ENCODE results near the gene MPO.
A peak's percentile ranks its signal among the peaks of the same experiment; 100 is the strongest.

Gene MPO

DNA sequence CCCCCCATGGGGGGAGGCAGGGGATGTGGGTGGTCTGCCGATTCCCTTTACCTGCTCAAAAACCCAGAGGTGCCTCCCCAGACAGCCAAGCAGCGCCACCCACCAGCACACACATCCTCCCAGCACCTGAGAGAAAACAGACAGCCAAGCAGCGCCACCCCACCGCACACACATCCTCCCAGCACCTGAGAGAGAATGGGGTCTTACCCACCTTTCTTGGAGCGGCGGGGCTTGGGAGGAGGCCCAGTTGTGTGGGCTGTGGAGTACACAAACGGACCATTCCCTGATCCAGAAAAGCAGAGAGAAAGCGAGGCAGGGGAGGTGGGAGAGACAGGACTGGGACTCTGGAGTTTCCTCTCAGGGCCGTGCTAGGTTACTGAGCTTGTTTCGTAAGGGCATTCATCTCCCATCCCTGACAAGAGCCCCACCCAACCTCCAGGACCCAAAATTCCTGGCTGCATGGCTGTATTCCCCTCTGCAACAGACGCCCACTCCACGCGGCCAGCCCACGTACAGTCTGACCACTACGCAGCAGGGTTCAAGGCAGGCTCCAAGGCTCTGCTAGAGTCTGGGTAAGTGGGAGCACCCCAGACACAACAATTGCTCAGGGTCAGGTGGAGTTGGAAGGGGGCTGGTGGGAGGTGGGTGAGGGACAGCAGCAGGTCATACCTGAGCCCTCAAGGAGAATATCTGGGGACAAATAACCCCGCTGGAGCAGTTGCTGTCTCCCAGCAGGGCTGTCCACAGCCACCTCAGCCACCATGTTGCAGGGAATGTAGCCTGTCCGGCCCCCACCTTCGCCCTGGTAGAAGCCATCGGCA is 25.6 kb upstream of the MPO start:
- DNase-seq (ENCODE audit: low spot score) = no peak

DNA sequence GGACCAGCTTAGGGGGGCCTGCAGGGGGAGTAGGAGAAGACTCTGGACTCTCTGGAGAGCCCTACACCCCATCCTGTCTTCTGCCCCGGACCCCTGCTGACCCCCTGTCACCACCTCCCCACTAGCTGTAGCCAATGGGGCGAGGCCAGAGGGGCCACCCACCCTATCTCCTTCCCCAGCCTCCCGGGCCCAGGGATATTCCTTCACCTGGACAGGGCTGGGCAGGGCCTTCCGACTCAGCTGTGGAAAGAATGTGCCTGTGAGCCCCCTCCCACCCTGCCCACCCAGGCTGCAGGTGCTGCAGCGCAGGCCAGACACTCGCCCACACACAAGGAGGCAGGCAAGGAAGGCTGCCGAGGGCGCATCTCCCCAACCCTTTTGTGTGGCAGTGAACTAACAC is 24.9 kb upstream of the MPO start:
- no peak for DNase-seq (ENCODE audit: low spot score)

DNA sequence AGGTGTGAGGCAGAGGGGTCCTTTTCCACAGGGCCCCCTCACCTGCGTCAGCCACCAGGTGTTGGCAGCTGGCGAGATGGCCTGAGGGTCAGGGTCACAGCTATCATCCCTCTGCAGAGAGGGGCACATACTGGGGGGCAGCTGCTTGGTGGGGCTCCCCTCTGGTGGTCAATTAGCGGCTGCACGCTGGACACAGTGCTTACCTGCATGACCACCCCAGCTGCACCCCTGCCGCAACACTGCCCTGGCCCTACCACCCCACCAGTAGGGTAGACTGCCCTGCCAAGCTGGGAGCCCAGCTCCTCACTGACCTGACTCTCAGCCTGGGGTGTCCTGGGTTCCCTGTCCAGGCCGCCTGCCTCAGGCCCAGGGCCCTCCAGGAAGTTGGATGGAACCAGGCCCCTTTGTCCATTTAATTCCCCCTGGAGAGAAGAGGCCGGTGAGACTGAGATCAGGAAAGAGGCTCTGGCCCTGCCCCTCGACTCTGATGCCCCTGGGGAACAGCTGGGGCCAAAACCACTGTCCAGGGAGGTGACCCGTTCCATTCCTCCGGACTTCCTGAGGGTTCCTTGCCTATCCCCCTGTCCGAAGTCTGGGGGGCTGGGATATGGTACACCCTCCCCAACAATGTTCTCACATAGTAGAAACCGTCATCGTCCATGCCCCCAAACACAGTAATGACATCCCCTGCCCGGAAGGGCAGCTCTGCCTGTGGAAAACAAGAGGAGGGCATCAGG is 24.2 kb upstream of the MPO start:
- DNase-seq (ENCODE audit: low spot score) = no peak

DNA sequence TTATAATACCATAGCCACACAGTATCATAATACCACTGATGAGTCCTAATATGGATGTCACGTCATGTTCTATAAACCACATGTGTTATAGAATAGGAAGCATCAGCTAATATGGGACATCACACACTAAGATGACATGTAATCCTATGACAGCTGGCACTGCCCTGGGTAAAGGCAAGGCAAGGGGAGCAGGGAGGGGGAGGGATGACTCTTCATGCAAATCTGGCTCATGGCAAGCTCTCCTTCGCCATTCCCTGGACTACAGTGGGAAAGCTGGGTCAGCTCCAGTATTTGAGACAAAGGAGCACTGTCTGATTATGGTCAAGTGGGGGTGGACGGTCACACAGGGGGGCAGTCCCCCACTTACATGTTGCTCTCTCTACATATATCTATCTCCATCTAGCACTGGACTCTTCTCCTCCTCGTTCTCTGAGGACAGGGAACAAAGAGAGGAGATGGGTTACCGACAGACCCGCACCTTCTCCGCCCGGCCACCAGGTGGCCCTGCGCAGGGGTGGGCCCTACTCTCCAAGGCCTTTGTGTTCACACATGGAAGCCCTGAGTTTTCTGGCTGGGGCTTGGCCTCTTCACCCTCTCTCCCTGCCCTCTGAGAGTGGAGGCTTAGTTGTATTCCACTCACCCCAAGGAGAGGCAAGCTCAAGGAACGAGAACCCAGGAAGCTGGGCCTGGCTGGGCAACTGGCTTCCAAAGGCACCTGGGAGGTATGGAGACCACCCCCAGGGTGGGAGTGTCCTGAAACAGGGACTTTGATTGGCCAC is 23.4 kb upstream of the MPO start:
- DNase-seq (ENCODE audit: low spot score) = peak; percentile 55

DNA sequence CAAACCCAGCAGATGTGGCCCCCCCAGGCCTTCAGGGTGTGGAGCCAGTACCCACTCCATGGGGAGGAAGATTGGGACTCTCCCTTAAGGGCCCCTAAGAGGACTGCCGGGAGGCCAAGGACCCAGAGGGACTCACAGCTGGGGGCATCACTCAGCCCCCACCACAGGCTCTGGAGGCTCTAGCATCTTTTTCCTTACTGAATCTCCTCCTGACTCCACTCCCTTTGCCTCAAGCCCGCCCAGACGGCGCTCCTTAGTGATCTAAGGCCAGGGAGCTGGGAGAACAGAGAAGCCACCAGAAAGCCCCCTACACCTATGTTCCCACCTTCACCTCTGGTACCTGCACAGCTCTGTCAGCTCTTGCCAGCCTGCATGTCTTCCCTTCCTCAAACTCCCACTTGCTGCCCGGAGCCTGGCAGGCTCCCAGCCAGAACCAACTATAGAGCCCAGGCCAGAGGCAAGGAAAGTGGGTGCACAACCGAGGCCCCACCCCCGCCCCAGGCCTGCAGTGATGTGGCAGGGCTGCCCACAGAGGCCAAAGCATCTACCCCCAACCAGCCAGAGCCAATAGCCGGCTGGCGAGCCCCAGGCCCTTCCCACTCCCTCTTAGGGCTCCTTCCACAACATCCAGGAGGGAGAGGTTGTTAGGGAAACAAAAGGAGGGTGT is 22.3 kb upstream of the MPO start:
- no peak for DNase-seq (ENCODE audit: low spot score)

DNA sequence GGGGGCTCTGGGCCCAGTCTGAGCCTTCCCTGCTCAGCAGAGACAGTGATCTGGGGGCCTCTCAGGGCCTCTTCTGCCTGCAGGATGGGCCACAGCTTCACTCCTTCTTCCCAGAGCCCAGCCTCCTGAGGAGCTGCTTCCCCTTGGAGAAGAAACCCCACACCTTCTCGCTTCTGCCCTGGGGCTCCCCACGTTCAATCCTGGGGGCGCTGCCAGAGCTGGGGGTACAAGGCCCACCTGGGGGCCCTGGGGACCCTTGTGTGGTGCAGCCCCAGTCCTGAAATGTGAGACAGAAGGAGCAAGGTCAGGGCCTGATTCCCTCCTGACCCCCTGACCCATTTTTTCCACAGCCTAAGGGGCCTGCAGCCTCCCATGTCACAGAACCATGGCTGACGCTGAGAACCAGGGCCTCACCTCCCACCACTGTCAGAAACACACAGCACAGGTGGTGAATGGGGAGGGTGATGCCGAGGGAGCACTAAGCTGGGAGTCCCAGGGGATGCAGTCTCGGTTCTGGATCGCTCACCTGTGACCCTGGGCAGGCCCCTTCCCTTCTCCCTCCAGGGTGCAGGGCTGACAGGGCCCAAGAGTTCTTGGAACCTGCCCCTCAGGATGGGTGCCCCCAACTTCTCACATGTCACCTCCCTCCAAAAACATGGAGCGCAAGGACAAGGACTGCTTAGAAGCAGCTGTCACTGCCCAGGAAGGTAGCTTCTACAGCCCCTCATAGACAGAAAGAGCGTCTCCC is 21.6 kb upstream of the MPO start:
- no peak for DNase-seq (ENCODE audit: low spot score)

DNA sequence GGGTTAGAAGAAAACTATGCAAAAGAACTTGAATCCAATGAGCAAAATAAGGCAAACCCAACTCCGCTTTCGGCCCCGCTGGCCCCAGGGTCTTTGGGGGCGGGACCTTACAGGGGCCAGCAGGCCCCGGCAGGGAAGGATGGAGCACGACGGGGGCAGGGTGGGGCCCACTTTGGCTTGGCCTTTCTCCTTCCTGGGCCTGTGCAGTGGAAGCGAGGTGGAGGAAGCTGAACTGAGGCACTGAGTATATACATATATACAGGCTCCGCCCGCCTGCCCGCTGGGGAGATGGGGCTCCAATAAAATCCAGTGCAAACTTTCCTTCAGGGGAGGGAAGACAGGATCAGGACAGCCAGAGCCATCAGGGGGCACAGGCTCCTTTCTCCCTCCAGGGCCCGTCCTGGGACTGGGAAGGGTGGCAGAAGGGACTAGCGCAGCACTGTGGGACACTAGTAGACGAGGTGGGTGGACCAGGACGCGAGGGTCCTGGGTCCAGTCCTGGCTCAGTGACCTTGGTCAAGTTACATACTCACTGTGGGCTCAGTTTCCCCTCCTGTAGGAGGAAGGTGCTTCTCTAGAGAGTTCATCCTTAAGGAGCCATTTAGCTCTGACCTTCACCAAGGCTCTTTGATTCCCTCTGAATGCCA is 20.9 kb upstream of the MPO start:
- DNase-seq (ENCODE audit: low spot score) = no peak

DNA sequence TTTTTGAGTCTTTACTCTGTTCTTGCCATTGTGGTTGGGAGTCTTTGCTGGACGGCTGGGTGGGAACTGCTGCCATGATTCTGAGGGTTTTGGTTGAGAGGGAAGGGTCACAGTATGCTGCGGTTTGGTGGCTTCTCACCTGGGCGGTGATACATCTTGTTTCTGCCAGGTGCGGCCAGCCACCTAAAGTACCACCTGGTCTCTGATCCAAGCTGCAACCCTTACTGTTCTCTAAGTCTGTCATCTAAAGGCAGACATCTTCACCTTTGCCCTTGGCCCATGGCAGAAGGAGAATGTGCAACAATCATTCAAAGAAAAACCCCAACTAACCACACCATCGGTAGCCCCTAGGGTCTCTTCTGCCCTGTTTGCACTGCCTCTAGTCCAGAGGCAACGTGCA is 19.6 kb upstream of the MPO start:
- DNase-seq (ENCODE audit: low spot score) = no peak

DNA sequence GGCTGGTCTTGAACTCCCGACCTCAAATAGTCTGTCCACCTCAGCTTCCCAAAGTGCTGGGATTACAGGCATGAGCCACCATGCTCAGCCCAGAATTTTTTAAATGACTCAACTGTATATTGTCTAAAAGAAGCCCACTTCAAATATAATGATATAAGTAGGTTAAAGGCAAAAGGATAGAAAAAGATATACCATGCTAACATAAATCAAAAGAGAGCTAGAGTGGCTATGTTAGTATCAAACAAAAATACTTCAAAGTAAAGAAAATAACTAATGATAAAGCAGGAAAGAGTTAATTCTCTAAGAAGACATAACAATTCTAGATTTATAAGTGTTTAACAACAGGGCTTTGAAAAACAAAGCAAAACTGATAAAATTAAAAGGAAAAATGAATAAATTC is 13.3 kb upstream of the MPO start:
- no peak for DNase-seq (ENCODE audit: low spot score)

DNA sequence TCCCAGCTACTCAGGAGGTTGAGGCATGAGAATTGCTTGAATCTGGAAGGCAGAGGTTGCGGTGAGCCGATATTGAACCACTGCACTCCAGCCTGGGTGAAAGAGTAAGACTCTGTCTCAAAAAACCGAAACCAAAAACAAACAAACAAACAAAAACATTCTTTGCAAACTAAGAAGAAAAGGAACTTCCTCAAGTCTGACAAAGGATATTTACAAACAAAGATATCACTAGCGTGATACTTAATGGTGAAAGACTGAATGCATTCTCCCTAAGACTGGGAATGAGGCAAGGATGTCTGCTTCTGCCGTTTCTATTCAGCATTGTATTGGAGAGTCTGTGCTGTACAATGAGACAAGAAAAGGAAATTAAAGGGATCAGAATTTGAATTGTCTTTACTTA is 10.5 kb upstream of the MPO start:
- DNase-seq (ENCODE audit: low spot score) = no peak

DNA sequence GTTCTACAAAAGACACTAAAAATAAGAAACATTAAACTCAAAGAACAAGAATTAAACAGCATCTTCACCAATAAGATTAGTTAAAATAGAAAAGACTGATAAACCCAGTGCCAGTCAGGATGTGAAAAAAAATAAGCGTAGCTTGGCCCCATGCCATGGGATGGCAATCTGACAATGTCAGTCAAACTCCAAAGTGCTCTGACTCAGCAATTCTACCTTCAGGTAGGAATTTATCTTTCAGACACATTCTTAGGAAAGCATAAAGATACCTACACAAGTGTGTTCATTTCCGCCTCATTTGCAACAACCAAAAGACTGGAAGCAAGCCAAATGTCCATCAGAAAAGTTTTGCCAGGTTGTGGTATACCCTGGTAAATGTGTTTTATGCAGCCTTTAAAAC is 9.1 kb upstream of the MPO start:
- no peak for DNase-seq (ENCODE audit: low spot score)

DNA sequence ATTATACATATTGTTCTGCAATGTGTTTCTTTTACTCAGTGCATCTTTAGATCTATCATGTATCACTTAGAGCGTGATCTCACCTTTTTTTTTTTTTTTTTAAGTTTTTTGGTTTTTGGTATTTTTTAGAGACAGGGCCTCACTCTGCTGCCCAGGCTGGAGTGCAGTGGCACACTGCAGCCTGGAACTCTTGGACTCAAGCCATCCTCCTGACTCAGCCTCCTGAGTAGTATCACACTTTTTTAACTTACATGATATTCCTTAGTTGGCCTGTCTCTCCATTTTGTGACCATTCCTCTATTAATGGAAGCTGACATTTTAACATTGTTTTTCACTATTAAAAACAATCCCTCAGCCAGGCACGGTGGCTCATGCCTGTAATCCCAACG is 4.7 kb upstream of the MPO start:
- DNase-seq (ENCODE audit: low spot score) = no peak

DNA sequence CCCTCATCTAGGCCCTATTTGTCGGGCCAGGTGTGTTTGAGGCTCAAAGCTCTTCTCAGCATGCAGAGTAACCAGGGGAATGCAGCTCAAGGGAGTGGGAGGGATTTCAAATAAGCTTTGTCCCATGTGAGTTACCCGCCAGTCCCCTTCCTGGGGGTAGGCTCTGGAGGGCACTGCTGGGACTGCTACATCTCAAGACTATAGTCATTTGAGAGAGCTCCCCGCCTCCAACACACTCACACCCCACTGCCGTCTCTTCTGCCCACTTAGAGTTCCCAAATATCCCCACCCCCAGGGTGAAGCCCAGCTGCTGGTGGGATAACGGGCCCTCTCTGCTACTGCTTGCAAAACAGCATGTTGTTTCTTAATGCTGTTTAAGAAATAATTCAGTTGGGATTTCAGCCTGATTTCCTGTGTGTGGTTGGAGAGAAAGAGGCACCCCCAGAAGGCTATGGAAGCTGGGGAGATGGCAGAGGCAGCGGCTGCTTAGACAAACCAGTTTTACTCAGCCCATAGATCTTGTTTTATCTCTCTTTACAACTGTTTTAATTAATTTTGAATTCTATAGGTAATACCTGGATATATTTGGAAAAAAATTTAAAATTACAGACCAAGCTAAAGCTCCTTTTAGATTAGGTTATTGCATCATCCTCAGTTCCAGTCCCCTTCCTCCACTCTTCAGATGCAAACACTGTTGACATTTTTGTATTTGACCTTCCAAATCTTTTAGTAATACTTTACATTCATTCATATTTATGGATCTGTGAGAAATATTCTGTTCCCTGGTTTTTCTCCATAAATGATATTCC is 4.1 kb upstream of the MPO start:
- DNase-seq (ENCODE audit: low spot score) = no peak

DNA sequence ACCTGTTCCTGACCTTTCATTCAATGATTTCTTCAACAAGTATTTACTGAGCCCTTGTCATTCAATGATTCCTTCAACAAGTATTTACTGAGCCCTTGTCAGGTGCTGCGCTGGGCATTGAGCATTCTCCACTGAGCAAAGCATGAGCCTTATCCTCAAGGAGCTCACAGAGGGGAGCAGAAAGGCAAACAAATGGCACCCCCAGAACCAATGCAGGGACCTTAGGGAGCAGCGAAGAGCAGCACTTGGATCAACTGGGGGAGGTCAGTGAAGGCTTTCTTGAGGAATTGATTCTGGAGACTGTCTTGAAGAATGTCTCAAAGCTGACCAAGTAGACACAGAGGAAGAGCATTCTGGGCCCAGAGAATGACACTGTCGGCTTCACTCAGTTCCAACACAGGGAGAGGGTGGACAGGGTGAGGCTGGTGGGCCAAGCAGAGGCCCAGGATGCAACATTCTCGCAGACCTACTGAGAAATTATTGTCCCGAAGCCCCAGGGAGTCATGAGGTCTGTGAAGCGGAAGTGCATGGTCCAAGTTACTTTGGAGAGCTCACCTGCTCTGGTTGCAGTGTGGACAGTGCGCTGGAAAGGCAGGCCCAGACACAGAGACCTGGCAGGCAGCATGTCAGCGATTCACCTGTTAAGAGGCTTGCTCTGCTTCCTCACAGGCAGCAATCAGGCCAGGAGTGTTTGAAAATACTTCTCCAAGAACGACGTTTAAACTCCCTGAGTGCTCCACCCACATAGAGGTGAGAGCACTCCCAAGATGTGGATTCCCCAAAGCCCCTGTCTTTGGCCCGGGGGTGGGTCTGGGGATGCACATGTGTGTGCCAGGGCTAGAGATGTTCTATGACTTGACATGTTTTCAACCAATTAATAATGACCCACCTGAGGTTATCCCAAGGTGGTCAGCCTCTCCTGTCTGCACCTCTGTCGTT is 3.2 kb upstream of the MPO start:
- DNase-seq (ENCODE audit: low spot score) = no peak

DNA sequence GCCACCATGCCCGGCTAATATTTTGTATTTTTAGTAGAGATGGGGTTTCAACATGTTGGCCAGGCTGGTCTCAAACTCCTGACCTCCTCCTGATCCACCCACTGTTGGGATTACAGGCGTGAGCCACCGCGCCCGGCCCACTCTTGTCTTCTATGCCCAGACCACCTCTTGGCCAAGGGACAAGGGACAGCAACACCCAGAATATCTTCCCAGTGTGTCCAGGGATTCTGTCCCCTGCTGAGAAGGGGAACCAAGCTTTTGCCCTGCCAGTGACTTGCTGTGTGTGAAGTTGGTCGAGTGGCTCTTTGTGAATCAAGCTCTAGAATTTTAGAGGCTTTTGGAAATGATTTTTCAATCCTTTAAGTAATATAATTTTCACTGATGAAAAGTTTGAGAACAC is 1.7 kb upstream of the MPO start:
- DNase-seq (ENCODE audit: low spot score) = no peak

DNA sequence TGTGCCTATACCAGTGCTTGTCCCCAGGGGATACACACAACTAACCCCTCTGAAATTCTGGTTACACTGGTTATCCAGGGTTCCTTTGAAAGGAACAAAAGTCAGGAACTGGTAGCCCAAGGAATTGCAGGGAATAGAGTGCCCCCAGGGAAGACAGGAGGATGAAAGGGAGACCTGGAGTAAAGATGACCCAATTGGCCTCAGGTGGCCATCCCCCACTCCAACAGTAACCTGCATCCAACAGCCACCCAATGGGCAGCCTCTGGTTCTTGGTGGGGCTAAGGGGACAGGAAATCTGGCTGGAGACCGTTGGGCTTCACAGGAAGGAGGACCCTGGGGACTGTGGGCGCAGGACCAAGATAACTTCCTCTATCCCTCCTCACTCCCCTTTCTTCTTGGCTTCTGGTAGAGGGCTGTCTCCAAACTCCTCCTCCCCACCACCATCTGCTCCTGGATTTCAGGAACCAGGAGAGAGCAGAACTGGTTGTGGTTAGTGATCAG is 826 bp upstream of the MPO start:
- no peak for DNase-seq (ENCODE audit: low spot score)

DNA sequence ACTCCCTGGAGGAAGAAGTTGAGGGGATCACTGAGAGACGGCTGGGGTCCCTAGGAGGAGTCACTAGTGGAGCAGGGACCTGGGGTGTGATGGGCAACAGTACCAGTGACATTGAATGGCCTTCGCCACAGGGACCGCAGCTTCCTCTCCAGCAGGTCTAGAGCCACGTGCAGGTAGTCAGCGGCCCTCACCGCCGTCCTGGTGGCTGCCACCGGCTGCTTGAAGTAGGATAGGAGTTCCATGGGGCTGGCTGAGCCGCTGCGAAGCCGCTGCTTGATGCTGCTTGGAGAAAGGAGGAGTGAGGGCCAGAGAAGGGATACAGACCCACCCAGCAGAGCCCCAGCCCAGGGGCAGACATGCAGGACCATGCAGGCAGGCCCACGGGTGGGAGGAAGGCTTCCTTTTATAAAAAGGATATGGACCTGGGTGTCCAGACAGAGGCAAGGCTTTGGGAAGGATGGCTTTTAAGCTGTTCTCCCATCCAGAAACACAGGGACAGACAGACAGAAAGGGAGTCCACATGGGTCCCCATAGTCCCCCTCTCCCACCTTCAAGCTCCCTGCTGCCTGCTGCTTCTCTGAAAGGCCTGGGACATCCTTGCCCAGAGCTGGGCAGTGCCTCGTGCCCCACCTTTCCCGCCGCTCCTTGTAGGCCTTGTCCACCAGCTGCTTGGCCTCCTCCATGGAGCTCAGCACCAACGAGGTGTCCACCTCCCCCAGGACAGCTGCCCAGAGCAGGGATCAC is 827 bp downstream of the MPO start:
- DNase-seq (ENCODE audit: low spot score) = no peak

DNA sequence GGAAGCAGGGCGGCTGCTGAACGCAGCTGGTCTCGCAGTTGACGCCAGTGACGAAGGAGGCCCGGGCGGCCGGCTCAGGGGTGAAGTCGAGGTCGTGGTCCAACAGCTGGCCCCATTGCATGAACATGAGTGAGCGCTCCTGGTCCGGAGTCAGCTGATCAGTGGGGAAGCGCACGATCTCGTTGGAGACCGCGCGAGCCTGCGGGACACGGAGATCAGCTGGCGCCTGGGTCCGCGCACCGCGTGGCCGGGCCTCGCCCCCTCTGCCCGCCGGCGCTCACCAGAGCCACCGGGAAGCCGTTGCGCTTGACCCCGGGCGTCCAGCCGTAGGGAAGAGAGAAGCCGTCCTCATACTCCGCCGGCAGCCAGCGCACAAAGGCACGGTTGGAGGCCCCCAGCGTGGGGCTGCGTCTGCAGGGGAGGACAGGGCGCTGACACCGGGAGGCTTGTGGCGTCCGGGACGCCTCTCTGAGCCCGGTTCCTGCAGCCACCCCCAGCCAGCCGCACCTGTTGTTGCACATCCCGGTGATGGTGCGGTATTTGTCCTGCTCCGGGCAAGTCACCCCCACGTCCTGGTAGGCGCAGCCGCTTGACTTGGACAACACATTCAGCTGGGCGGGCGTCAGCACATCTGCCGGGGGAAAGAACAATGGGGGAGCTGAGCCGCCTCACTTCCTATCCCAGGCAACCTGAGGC is 1.6 kb downstream of the MPO start:
- DNase-seq (ENCODE audit: low spot score) = no peak

All from hematopoietic multipotent progenitor cell treated with erythropoietin and hydrocortisone succinate and interleukin-3 and kit ligand, for 17 days (in vitro differentiated cells).